ENCODE results near the gene NECTIN1.

- TF ChIP-seq TARDBP (CRISPR knock-in tag; IDR thresholded peaks at IDR 0.05) (peak; percentile 76), ZNF274 (CRISPR knock-in tag; IDR thresholded peaks at IDR 0.05) (no peak), ZNF672 (CRISPR knock-in tag; IDR thresholded peaks at IDR 0.05) (no peak), SOX6 (IDR thresholded peaks at IDR 0.05) (no peak), SOX6 (CRISPR knock-in tag; IDR thresholded peaks at IDR 0.05) (peak; percentile 71; the same call in 1 of the 2 replicates), SMYD3 (CRISPR knock-in tag; IDR thresholded peaks at IDR 0.05) (no peak), POLR2A (IDR thresholded peaks at IDR 0.05; ENCODE audit: insufficient read depth in 1 of 2, low read depth in 2 of 2, low read length in 2 of 2) (no peak), HNRNPK (IDR thresholded peaks at IDR 0.05; ENCODE audit: low read depth, low read length, poor library complexity, severe bottlenecking) (no peak), ZBTB1 (CRISPR knock-in tag; IDR thresholded peaks at IDR 0.05; ENCODE audit: borderline replicate concordance) (no peak), CHD4 (IDR thresholded peaks at IDR 0.05; ENCODE audit: borderline replicate concordance, low read length) (no peak), ZNF121 (CRISPR knock-in tag; IDR thresholded peaks at IDR 0.05) (peak; percentile 87), ATM (IDR thresholded peaks at IDR 0.05; ENCODE audit: borderline replicate concordance) (no peak)
- TF ChIP-seq, protein P1, sequence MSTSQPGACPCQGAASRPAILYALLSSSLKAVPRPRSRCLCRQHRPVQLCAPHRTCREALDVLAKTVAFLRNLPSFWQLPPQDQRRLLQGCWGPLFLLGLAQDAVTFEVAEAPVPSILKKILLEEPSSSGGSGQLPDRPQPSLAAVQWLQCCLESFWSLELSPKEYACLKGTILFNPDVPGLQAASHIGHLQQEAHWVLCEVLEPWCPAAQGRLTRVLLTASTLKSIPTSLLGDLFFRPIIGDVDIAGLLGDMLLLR (CRISPR knock-in tag; IDR thresholded peaks at IDR 0.05), result no peak
Measured at GRCh38 chr11:119664063-119664572, 64.9 kb downstream of the NECTIN1 start.

All from HepG2 (cell line).